Upper lobe of right lung (tissue), 1 donor: Measurements from ENCODE around the gene TMEM181. TPM values are rescaled to one million over a fixed set of nuclear protein-coding genes. Genes with fewer than 3 reads are reported as not detected.
A peak's percentile ranks its signal among the peaks of the same experiment; 100 is the strongest.

Source experiments
- ATAC-seq: fragments of 200-7000 bp; cut with Tn5 transposase; one replicate; pipeline ENCODE4 v1.9.1; 2020; ENCODE audit warnings: mild to moderate bottlenecking, moderate library complexity
- DNase-seq: peaks from one replicate; pipeline ENCODE4 v3.0.0-alpha.2; 2020
- H3K27ac ChIP-seq: fragments of 200-600 bp; one replicate; pipeline ENCODE4 v1.8.0; 2022
- H3K27me3 ChIP-seq: fragments of 200-600 bp; one replicate; pipeline ENCODE4 v1.8.0; 2022; ENCODE audit warnings: mild to moderate bottlenecking
- H3K36me3 ChIP-seq: fragments of 200-600 bp; one replicate; pipeline ENCODE4 v1.8.0; 2022
- H3K4me1 ChIP-seq: fragments of 200-600 bp; one replicate; pipeline ENCODE4 v1.8.0; 2022
- H3K4me3 ChIP-seq: fragments of 200-600 bp; one replicate; pipeline ENCODE4 v1.8.0; 2022; ENCODE audit warnings: mild to moderate bottlenecking
- H3K9me3 ChIP-seq: fragments of 200-600 bp; one replicate; pipeline ENCODE4 v1.8.0; 2022
- CTCF ChIP-seq: fragments of 200-600 bp; IDR thresholded peaks from one replicate; pipeline ENCODE4 v1.8.0; 2022; ENCODE audit warnings: antibody characterized with exemption
- intact Hi-C: fragments of 100-400 bp; cut with DNase I; formaldehyde crosslinking; loops from one replicate; pipeline ENCODE4 v1.11.0; 2022
- total RNA-seq: library from RNA; stranded (reverse); fragmentation: NEBNext Ultra II Directional; extraction: Animal tissue kit (Norgen Biotek cat#: 25700); gene quantifications from one replicate; pipeline ENCODE4 v1.2.1, GENCODE V29; 2021
- donor health status: DM: no; HTN: yes; CAD: no; lungs with severe emphysema.

TMEM181 gene
- total RNA-seq, 1 donor from 2014 or later = 31.5 TPM

DNA sequence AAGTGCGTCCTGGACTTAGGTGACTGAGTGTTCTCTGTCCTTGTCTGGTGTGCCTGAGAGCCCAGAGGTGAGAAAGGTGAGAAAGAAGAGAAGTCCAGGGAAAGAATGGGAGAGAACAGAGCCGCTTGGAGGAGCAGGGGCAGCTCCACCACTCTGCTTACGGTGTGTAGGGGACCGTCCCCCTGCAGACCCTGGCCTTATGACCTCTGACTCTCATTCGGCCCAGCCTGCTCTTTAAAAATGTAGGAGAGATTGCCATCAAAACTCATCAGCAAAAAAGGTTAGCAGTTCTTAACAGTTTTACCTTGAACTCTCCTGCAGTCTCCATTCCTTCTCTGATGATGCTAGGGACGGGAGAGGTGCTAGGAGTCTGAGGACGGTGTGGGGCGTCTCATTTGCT is 2.0 kb downstream of the TMEM181 start:
- Histone ChIP-seq H3K4me1 (peaks cover 30% of the 10 kb centered on the region), H3K4me3 (no peak overlapping the region), H3K27me3 (no peaks in the 10 kb centered on the region), H3K36me3 (no peaks in the 10 kb centered on the region), H3K9me3 (no peaks in the 10 kb centered on the region), H3K27ac (no peak overlapping the region)
- DNase-seq (no peak), ATAC-seq (no peak)
- no peak for TF ChIP-seq CTCF
- intact Hi-C loops = no loop called here

DNA sequence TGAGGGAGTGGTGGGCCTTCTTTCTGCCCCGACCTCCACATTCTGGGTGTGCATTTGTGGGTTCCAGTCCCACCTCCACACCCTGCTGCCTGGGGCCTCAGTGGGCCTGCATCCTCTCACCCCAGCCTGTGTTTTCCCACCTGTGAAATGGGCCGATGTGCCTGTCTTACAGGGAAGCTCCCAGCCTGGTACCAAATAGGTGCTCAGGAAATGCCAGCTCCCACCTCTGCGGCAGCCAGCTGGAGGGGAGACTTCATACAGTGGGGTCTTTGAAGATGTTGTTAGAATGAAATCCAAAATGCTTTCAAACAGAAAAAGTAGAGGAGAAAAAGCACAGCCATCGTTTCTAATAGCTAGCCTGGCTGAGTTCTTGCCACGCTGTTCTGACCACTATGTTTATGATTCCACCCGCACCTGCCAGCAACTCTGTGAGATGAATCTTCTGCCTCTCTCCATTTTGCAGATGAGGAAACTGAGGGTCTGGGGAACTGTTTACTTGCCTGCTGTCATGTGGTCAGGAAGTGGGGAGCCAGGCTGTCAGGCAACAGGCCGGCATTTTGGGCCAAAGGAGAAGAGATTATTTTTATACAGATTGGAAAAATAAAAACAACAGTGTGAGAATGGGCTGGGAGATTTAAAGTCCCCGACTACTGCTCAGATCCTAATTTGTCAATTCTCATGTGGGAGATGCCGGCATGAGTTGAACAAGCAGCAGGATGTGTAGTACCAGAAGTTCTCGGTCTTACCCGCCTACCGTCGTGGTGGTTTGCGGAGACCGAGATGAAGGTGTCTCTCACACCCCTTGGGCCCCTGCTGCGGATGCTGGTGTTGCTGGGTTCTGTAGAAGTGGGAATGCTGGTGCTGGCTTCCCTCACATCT is 4.6 kb downstream of the TMEM181 start:
- H3K27ac ChIP-seq = peak overlapping the region; percentile 7

DNA sequence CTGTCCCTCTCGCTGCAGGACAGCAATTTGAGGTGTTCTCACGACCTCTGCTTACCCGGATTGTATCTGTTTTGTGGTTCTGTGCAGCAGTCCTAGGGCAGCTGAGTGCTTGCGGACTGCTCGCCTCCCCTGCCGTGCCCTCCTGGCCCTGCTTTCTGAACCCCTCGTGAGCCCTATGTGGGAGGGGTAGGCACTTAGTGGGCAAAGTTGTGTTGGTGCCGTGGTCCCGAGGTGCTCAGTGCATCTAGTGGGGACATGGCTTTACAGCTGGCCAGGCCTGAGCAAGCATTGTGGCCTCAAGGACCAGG is 5.2 kb downstream of the TMEM181 start:
- H3K27ac ChIP-seq = peak overlapping the region; percentile 7
- no peak overlapping the region for H3K4me3 ChIP-seq
- H3K27me3 ChIP-seq = no peaks in the 10 kb centered on the region
- H3K9me3 ChIP-seq = no peaks in the 10 kb centered on the region
- no peak for DNase-seq
- no peaks in the 10 kb centered on the region for H3K36me3 ChIP-seq
- H3K4me1 ChIP-seq = peaks cover 27% of the 10 kb centered on the region
- TF ChIP-seq CTCF = no peak
- ATAC-seq = no peak
- intact Hi-C loops = no loop called here

More for the DNA sequence above, 4.6 kb downstream of the TMEM181 start:
- H3K27me3 ChIP-seq = no peaks in the 10 kb centered on the region
- no peak for ATAC-seq
- no peak for DNase-seq
- H3K9me3 ChIP-seq = no peaks in the 10 kb centered on the region
- TF ChIP-seq CTCF = no peak
- intact Hi-C loops = no loop called here
- H3K4me1 ChIP-seq = peaks cover 28% of the 10 kb centered on the region
- no peaks in the 10 kb centered on the region for H3K36me3 ChIP-seq
- H3K4me3 ChIP-seq = no peak overlapping the region

DNA sequence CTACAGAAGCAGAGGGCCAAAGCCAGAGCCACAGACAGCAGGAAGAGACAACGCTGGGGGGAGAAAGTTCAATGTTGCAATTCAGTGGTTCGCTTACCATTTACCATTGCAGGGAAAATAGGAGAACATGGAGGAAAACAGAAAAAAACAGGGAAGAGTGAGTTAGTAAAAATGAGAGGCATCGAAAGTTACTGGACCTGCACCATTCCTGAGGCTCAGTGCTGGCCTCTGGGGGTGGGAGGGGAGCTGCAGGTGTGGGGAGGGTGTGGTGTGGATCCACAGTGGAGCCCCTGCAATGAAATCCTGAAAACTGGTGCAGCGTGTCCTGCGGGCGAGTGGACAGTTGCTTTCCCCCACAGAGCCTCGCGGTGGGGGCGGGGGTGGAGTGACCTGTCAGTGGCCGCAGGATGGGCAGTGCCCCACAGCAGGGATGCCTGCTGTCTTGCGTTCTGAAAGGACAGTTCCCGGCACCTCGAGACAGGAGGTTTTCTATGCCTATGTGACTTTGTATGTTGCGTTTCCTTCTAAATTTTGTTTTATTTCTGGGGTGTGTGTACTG is 5.7 kb downstream of the TMEM181 start:
- no peak for TF ChIP-seq CTCF
- no peak overlapping the region for H3K4me3 ChIP-seq
- no peak overlapping the region for H3K27ac ChIP-seq
- ATAC-seq = no peak
- no peaks in the 10 kb centered on the region for H3K27me3 ChIP-seq
- peaks cover 27% of the 10 kb centered on the region for H3K4me1 ChIP-seq
- no peaks in the 10 kb centered on the region for H3K36me3 ChIP-seq
- no peaks in the 10 kb centered on the region for H3K9me3 ChIP-seq
- intact Hi-C loops = no loop called here
- no peak for DNase-seq

DNA sequence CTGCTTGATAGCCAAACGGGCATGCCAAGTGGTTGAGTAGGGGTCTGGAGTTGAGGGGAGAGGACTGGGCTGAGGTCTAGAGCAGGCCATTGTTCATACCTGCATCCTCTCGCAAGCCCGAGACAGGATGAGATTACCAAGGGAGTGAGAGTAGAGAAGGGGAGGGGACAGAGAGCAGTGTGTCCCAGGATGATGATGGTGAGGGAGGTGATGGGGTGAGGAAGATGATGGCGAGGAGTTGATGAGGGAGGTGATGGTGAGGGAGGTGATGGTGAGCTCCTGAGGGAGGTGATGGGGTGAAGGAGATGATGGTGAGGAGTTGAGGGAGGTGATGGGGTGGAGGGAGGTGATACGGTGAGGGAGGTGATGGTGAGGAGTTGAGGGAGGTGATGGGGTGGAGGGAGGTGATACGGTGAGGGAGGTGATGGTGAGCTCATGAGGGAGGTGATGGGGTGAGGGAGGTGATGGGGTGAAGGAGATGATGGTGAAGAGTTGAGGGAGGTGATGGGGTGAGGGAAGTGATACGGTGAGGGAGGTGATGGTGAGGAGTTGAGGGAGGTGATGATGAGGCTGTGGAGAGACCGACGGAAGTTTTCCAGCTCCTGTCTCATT is 6.4 kb downstream of the TMEM181 start:
- intact Hi-C loops = no loop called here
- Histone ChIP-seq H3K4me1 (peaks cover 20% of the 10 kb centered on the region), H3K9me3 (no peaks in the 10 kb centered on the region), H3K4me3 (no peak overlapping the region), H3K27ac (no peak overlapping the region), H3K36me3 (no peaks in the 10 kb centered on the region), H3K27me3 (no peaks in the 10 kb centered on the region)
- no peak for DNase-seq
- no peak for ATAC-seq
- no peak for TF ChIP-seq CTCF
